ENCODE data around the gene ANKS1A. TPM values are rescaled to one million over a fixed set of nuclear protein-coding genes. Genes with fewer than 3 reads are reported as not detected.

Gene ANKS1A
- total RNA-seq, 1 donor from 2014 or later = 33.5 TPM

- Histone ChIP-seq H3K9me3 (replicated peaks) (no peaks in the 10 kb centered on the region), H3K27me3 (ENCODE audit: low read depth) (no peaks in the 10 kb centered on the region), H3K4me1 (peaks cover 73% of the 10 kb centered on the region), H3K27ac (replicated peaks) (peak overlapping the region; percentile 96), H3K36me3 (no peaks in the 10 kb centered on the region), H3K4me3 (no peak overlapping the region)
- no peak for DNase-seq
- intact Hi-C loops (cut with micrococcal nuclease) = no loop called here
- TF ChIP-seq, protein P1, sequence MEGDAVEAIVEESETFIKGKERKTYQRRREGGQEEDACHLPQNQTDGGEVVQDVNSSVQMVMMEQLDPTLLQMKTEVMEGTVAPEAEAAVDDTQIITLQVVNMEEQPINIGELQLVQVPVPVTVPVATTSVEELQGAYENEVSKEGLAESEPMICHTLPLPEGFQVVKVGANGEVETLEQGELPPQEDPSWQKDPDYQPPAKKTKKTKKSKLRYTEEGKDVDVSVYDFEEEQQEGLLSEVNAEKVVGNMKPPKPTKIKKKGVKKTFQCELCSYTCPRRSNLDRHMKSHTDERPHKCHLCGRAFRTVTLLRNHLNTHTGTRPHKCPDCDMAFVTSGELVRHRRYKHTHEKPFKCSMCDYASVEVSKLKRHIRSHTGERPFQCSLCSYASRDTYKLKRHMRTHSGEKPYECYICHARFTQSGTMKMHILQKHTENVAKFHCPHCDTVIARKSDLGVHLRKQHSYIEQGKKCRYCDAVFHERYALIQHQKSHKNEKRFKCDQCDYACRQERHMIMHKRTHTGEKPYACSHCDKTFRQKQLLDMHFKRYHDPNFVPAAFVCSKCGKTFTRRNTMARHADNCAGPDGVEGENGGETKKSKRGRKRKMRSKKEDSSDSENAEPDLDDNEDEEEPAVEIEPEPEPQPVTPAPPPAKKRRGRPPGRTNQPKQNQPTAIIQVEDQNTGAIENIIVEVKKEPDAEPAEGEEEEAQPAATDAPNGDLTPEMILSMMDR (IDR thresholded peaks at IDR 0.05; ENCODE audit: borderline replicate concordance) = no peak
Observed at GRCh38 chr6:35014786-35015185, 125.7 kb downstream of the ANKS1A start.

GRCh38 chr6:35015476-35015875 is 126.4 kb downstream of the ANKS1A start:
- Histone ChIP-seq H3K27me3 (ENCODE audit: low read depth) (no peaks in the 10 kb centered on the region), H3K4me3 (no peak overlapping the region), H3K9me3 (replicated peaks) (no peaks in the 10 kb centered on the region), H3K27ac (replicated peaks) (peak overlapping the region; percentile 96), H3K36me3 (no peaks in the 10 kb centered on the region), H3K4me1 (peaks cover 80% of the 10 kb centered on the region)
- TF ChIP-seq, protein P1 (IDR thresholded peaks at IDR 0.05; ENCODE audit: borderline replicate concordance) = no peak
- intact Hi-C loops (cut with micrococcal nuclease) = no loop called here
- DNase-seq = no peak

DNA sequence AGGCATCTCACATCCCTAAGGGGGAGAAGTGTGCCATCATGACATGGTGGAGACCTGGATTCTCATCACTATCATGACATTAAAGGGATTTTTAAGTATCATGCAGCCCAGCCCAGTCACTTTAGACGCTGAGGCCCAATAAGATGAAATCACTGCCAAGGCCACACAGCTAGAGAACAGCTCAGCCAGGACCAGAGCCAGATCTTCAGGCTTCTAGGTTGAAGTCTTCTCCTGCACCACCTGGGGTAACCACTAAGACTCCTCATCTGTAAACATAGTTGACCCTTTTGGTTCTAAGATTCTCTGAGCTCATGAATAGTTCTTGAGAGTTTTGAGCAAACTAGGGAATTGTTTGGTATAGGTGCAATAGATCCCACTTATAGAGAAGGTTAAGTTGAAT is 126.9 kb downstream of the ANKS1A start:
- H3K27me3 ChIP-seq (ENCODE audit: low read depth) = no peaks in the 10 kb centered on the region
- TF ChIP-seq, protein P1 (IDR thresholded peaks at IDR 0.05; ENCODE audit: borderline replicate concordance) = no peak
- H3K36me3 ChIP-seq = no peaks in the 10 kb centered on the region
- intact Hi-C loops (cut with micrococcal nuclease) = no loop called here
- peak overlapping the region; percentile 96 for H3K27ac ChIP-seq (replicated peaks)
- peak overlapping the region; percentile 74 for H3K4me3 ChIP-seq
- H3K9me3 ChIP-seq (replicated peaks) = no peaks in the 10 kb centered on the region
- no peak for DNase-seq
- H3K4me1 ChIP-seq = peaks cover 84% of the 10 kb centered on the region

DNA sequence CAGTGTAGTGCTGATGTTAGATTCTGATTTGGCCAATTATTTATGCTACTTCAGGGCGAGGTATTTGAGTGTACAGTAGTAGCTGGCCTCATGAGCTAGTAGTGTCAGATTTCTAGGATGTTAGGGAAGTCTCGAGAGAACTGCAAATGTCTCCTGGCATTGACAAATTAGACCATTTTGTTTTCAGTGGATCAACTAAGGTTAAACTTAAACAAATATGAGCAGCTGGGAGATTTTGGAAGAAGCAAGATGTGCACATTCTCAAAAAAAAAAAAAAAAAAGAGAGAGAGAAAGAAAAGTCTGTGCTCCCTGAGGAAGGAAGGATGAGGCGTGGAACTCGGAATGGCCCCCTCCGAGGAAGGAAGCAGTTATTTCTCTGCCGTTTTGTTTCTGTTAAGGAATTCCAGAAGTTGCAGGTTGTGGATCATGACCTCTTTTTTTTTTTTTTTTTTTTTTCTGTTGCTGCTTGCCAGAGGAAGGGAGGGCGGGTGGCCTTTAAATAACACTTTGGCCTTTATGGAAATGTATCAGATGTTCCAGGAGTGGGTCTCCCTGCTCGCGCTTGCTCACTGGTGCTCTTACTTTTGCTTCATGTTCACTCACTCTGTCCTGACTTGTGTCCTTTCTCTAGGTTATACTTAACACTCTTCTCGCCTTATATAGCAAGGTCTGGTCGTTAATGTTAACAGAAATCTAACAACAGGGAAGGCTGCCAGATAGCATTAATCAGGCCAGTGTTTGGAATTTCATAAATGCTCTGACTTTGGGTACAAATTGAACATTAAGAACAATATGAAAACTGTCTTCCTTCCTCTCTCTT is 127.7 kb downstream of the ANKS1A start:
- Histone ChIP-seq H3K9me3 (replicated peaks) (no peaks in the 10 kb centered on the region), H3K4me1 (peaks cover 84% of the 10 kb centered on the region), H3K27me3 (ENCODE audit: low read depth) (no peaks in the 10 kb centered on the region), H3K36me3 (peaks cover 3% of the 10 kb centered on the region), H3K4me3 (peak overlapping the region; percentile 74), H3K27ac (replicated peaks) (peak overlapping the region; percentile 96)
- DNase-seq = peak; percentile 58
- intact Hi-C loops (cut with micrococcal nuclease) = no loop called here
- TF ChIP-seq, protein P1 (IDR thresholded peaks at IDR 0.05; ENCODE audit: borderline replicate concordance) = no peak

DNA sequence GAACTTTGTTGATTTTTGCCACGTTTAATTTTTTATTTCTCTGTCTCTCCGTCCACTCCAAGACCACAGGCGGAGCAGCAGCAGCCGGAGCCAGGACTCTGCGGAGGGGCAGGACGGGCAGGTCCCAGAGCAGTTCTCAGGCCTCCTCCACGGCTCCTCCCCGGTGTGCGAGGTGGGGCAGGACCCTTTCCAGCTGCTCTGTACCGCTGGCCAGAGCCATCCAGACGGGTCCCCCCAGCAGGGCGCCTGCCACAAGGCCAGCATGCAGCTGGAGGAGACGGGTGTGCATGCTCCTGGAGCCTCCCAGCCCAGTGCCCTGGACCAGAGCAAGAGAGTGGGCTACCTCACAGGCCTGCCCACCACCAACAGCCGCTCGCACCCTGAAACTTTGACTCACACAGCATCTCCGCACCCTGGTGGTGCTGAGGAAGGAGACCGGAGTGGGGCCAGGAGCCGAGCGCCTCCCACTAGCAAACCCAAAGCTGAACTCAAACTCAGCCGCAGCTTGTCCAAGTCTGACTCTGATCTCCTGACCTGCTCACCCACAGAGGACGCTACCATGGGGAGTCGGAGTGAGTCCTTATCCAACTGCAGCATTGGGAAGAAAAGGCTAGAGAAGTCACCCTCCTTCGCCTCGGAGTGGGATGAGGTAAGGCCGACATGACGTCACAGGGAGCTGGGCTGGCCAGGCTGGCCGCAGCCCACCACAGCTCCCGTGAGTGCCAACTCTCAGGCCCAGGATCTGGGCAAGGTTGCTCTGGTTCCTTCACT is 128.5 kb downstream of the ANKS1A start:
- TF ChIP-seq, protein P1 (IDR thresholded peaks at IDR 0.05; ENCODE audit: borderline replicate concordance) = peak; percentile 37
- DNase-seq = peak; percentile 58
- peaks cover 9% of the 10 kb centered on the region for H3K36me3 ChIP-seq
- H3K27ac ChIP-seq (replicated peaks) = peak overlapping the region; percentile 96
- intact Hi-C loops (cut with micrococcal nuclease) = no loop called here
- H3K27me3 ChIP-seq (ENCODE audit: low read depth) = no peaks in the 10 kb centered on the region
- no peaks in the 10 kb centered on the region for H3K9me3 ChIP-seq (replicated peaks)
- H3K4me3 ChIP-seq = peak overlapping the region; percentile 74
- peaks cover 86% of the 10 kb centered on the region for H3K4me1 ChIP-seq
